HG03565 (cell line): Measurements from ENCODE around the gene CCDC9B.
A peak's percentile ranks its signal among the peaks of the same experiment; 100 is the strongest.

Experiments used
- ATAC-seq: cut with Tn5 transposase; IDR thresholded peaks from one replicate; pipeline ENCODE4 v1.9.1; 2021; ENCODE audit warnings: mild to moderate bottlenecking, moderate library complexity; ENCODE audit not compliant: unreplicated experiment

The CCDC9B gene

GRCh38 chr15:40345867-40346578 lies 5.3 kb upstream of the CCDC9B start:
- ATAC-seq: no peak

- ATAC-seq: no peak
Measured at GRCh38 chr15:40345225-40345866, 4.6 kb upstream of the CCDC9B start.

- no peak for ATAC-seq
Measured at GRCh38 chr15:40344631-40345120, 3.9 kb upstream of the CCDC9B start.

- ATAC-seq: no peak
Measured at GRCh38 chr15:40344217-40344616, 3.5 kb upstream of the CCDC9B start.

- no peak for ATAC-seq
Measured at GRCh38 chr15:40343512-40343911, 2.8 kb upstream of the CCDC9B start.

- ATAC-seq: no peak
Measured at GRCh38 chr15:40342416-40343320, 1.9 kb upstream of the CCDC9B start.

GRCh38 chr15:40340038-40340739 lies 550 bp downstream of the CCDC9B start:
- ATAC-seq: no peak

- ATAC-seq: no peak
Measured at GRCh38 chr15:40339621-40339945, 1.2 kb downstream of the CCDC9B start.

- no peak for ATAC-seq
Measured at GRCh38 chr15:40338921-40339620, 1.7 kb downstream of the CCDC9B start.

- ATAC-seq: peak; percentile 54
Measured at GRCh38 chr15:40338041-40338657, 2.6 kb downstream of the CCDC9B start.

- no peak for ATAC-seq
Measured at GRCh38 chr15:40337597-40337996, 3.1 kb downstream of the CCDC9B start.

GRCh38 chr15:40336744-40337122 lies 4.0 kb downstream of the CCDC9B start:
- ATAC-seq: no peak

GRCh38 chr15:40335938-40336743 lies 4.6 kb downstream of the CCDC9B start:
- ATAC-seq: no peak

GRCh38 chr15:40334941-40335795 lies 5.6 kb downstream of the CCDC9B start:
- ATAC-seq: no peak

GRCh38 chr15:40334541-40334940 lies 6.2 kb downstream of the CCDC9B start:
- no peak for ATAC-seq

- no peak for ATAC-seq
Measured at GRCh38 chr15:40333922-40334492, 6.7 kb downstream of the CCDC9B start.

GRCh38 chr15:40332113-40332781 lies 8.5 kb downstream of the CCDC9B start:
- no peak for ATAC-seq
